GM18511 (cell line): Measurements from ENCODE around the gene PRKCZ.

Experiments
- ATAC-seq: cut with Tn5 transposase; IDR thresholded peaks from one replicate; pipeline ENCODE4 v1.9.1; 2021; ENCODE audit warnings: mild to moderate bottlenecking, moderate library complexity; ENCODE audit not compliant: unreplicated experiment

PRKCZ gene

GRCh38 chr1:2233997-2234761, 184.0 kb downstream of the PRKCZ start:
- ATAC-seq: peak; percentile 68

- ATAC-seq: no peak
Measured at GRCh38 chr1:2234762-2235113, 184.5 kb downstream of the PRKCZ start.
